Astrocyte of the spinal cord (primary cell): ENCODE data around the gene FBLIM1.

Experiments
- DNase-seq: peaks from one replicate; pipeline ENCODE4 v3.0.0; 2011; ENCODE audit warnings: low read depth, low spot score
- H3K4me3 ChIP-seq: 2 replicates; pipeline ENCODE4 v1.5.1; 2011; ENCODE audit warnings: low read depth, mild to moderate bottlenecking, low read length, moderate library complexity
- CTCF ChIP-seq: IDR thresholded peaks from 2 replicates; pipeline ENCODE4 v1.5.1; 2012; ENCODE audit warnings: low read depth, mild to moderate bottlenecking, low read length, inconsistent platforms
- in situ Hi-C: cut with HindIII; loops from 2 replicates; pipeline ENCODE4 v1.10.0; 2017; ENCODE audit warnings: low sequenced_read_pairs

Gene FBLIM1

GRCh38 chr1:15730936-15731335 is 27.7 kb upstream of the FBLIM1 start:
- TF ChIP-seq CTCF, result no peak
- DNase-seq, result no peak
- H3K4me3 ChIP-seq, result no peak overlapping the region
- in situ Hi-C loops, result no loop called here

DNA sequence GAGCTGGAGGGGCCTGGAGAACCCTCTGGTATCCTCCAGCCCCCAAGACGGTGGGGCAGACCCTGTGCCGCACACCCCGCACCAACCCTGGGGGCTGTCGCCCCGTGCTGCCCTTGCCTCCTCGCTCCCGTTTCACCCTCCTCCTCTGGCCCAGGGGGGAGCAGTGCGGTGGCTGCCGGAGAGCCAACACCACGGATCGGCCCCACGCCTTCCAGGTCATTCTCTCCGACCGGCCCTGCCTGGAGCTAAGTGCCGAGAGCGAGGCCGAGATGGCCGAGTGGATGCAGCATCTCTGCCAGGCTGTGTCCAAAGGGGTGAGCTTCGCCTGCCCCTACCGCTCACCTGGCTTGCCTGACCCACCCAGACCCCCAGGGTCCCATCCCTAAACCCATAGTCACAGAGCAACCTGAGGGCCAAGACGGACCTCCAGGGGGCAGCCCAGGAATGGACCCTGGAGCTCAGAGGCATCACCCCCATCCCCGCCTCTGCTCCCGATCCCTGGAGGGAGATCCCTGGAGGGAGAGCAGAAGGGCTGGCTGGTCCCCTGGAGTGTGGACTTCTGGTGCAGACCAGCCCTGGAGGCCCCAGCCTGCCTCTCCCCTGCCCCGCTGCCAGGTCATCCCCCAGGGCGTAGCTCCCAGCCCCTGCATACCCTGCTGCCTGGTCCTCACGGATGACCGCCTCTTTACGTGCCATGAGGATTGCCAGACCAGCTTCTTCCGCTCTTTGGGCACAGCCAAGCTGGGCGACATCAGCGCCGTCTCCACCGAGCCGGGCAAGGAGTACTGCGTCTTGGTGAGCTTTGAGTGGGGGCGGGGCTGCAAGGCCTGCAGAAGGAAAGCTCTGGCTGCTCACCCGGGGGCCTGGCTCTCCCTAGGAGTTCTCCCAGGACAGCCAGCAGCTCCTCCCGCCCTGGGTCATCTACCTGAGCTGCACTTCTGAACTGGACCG is 26.6 kb upstream of the FBLIM1 start:
- H3K4me3 ChIP-seq, result no peak overlapping the region
- no peak for TF ChIP-seq CTCF
- no peak for DNase-seq
- in situ Hi-C loops, result no loop called here

DNA sequence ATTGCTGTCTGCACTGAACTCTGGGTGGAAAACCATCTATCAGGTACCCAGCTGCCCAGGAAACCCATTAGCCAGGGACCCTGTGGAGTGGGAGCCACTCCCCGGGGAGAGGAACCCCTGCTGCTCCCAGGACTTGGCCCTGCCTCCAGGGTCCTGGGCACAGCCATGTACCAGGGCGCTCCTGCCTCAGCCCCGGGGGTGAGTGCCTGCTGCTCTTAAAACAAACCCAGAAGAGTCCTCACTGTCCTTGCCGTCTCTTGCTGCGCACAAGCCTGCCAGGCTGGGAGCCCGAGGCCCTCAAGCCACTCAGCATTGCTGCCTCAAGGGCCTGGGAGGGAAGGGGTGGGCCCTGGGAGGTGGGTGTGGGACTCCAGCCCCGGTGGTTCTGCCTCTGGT is 25.9 kb upstream of the FBLIM1 start:
- in situ Hi-C loops, result no loop called here
- H3K4me3 ChIP-seq, result no peak overlapping the region
- DNase-seq, result no peak
- TF ChIP-seq CTCF, result no peak

GRCh38 chr1:15733218-15733725 is 25.3 kb upstream of the FBLIM1 start:
- H3K4me3 ChIP-seq, result no peak overlapping the region
- DNase-seq, result no peak
- in situ Hi-C loops, result no loop called here
- TF ChIP-seq CTCF, result no peak

DNA sequence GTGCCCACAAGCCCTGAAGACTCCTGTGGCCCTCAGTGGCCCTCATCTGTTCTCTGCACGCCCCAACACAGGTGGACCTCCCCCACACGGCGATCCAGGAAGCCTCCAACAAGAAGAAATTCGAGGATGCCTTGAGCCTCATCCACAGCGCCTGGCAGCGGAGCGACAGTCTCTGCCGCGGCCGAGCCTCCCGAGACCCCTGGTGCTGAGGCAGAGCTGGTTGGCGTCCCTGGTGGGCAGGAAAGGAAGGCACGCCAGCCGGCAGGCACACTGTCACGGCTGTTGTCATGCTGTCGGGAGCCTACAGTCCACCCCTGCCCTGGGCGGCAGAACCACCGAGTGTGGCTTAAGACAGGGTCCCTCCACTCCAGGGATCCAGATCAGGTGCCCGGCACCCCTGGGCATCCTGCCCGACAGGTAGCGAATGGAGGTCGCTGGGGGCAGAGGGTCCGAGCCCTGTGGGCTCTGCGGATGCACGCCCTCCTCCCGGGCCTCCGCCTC is 24.8 kb upstream of the FBLIM1 start:
- no peak for DNase-seq
- in situ Hi-C loops, result no loop called here
- no peak overlapping the region for H3K4me3 ChIP-seq
- no peak for TF ChIP-seq CTCF

DNA sequence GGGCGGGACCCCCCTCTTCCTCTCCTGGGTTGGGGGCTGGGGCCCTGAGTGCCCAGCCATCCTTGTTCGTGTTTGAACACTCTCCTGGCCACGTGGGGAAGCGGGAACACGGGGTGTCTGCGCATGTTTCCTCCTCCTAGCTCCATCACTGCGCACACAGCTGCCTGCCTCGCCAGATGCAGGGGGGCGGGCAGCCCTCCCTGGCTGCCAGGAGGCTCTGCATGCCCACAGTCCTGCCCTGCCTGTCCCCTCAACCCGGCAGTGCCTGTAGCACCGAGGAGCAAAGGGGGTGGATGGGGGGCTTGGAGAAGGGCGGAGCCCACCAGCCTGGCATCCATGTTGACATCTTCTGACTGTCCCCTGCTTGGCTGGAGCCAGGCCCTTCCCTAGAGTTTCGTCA is 24.3 kb upstream of the FBLIM1 start:
- TF ChIP-seq CTCF, result no peak
- in situ Hi-C loops, result no loop called here
- no peak overlapping the region for H3K4me3 ChIP-seq
- DNase-seq, result no peak
